Mesenchymal stem cell (in vitro differentiated cells and primary cell): ENCODE data around the gene ZNF106.

Experiments
- DNase-seq: peaks from one replicate; pipeline ENCODE4 v3.0.0-alpha.2; 2013
- H2AFZ ChIP-seq: one replicate; pipeline ENCODE4 v1.6.1; 2013; ENCODE audit warnings: low read depth, mild to moderate bottlenecking, control low read depth, inconsistent platforms, low read length, moderate library complexity
- H2AK5ac ChIP-seq: 2 replicates; pipeline ENCODE4 v1.6.1; 2013; ENCODE audit warnings: low read length, moderate library complexity, mild to moderate bottlenecking, inconsistent platforms; ENCODE audit not compliant: severe bottlenecking
- H2BK120ac ChIP-seq: one replicate; pipeline ENCODE4 v1.6.1; 2013; ENCODE audit warnings: low read depth, mild to moderate bottlenecking, inconsistent platforms, low read length, moderate library complexity
- H2BK12ac ChIP-seq, 2 experiments: one replicate each; pipeline ENCODE4 v1.6.1; 2013; ENCODE audit warnings: inconsistent platforms in 2 of 2, low read length in 2 of 2, mild to moderate bottlenecking in 2 of 2, moderate library complexity in 2 of 2, control low read depth in 1 of 2
- H2BK15ac ChIP-seq: one replicate; pipeline ENCODE4 v1.6.1; 2013; ENCODE audit warnings: mild to moderate bottlenecking, low read depth, inconsistent platforms; ENCODE audit not compliant: poor library complexity, severe bottlenecking
- H2BK5ac ChIP-seq: 2 replicates; pipeline ENCODE4 v1.6.1; 2013; ENCODE audit warnings: low read depth, mild to moderate bottlenecking, low read length, control low read depth, inconsistent platforms; ENCODE audit not compliant: poor library complexity, severe bottlenecking
- H3K14ac ChIP-seq, 2 experiments: one replicate each; pipeline ENCODE4 v1.6.1; 2013; ENCODE audit warnings: inconsistent platforms in 2 of 2, low read length in 2 of 2, control low read depth in 1 of 2, mild to moderate bottlenecking in 1 of 2, moderate library complexity in 1 of 2
- H3K18ac ChIP-seq, 2 experiments: one replicate each; pipeline ENCODE4 v1.6.1; 2013; ENCODE audit warnings: inconsistent platforms in 2 of 2, low read length in 2 of 2, control low read depth in 1 of 2, low read depth in 1 of 2, mild to moderate bottlenecking in 1 of 2
- H3K23ac ChIP-seq, 2 experiments: one replicate each; pipeline ENCODE4 v1.6.1; 2013; ENCODE audit warnings: inconsistent platforms in 2 of 2, low read length in 2 of 2, mild to moderate bottlenecking in 2 of 2, moderate library complexity in 2 of 2, control low read depth in 1 of 2
- H3K27ac ChIP-seq: 2 replicates; pipeline ENCODE4 v1.5.1; 2013; ENCODE audit warnings: mild to moderate bottlenecking, moderate library complexity, low read length, control low read depth, inconsistent platforms; ENCODE audit not compliant: poor library complexity, severe bottlenecking
- H3K27me3 ChIP-seq, 2 experiments: 2 replicates each; pipeline versions ENCODE4 v1.6.1 to v1.7.0; 2013; ENCODE audit warnings: low read length in 2 of 2, mild to moderate bottlenecking in 2 of 2, moderate library complexity in 2 of 2, control low read depth in 1 of 2, inconsistent platforms in 1 of 2; ENCODE audit not compliant: control insufficient read depth in 1 of 2, insufficient read depth in 1 of 2
- H3K36me3 ChIP-seq, 2 experiments: 2 replicates each; pipeline versions ENCODE4 v1.6.1 to v1.7.0; 2013; ENCODE audit warnings: low read length in 2 of 2, control low read depth in 1 of 2, inconsistent platforms in 1 of 2, low read depth in 1 of 2, mild to moderate bottlenecking in 1 of 2; ENCODE audit not compliant: insufficient read depth in 2 of 2, control insufficient read depth in 1 of 2
- H3K4ac ChIP-seq, 2 experiments: one replicate each; pipeline ENCODE4 v1.6.1; 2013; ENCODE audit warnings: inconsistent platforms in 2 of 2, low read length in 2 of 2, mild to moderate bottlenecking in 2 of 2, moderate library complexity in 2 of 2, control low read depth in 1 of 2, low read depth in 1 of 2
- H3K4me1 ChIP-seq: 2 replicates; pipeline ENCODE4 v1.6.1; 2013; ENCODE audit warnings: low read depth, low read length, control low read depth; ENCODE audit not compliant: control insufficient read depth, insufficient read depth
- H3K4me2 ChIP-seq: 2 replicates; pipeline ENCODE4 v1.6.1; 2013; ENCODE audit warnings: low read length, mild to moderate bottlenecking, inconsistent platforms; ENCODE audit not compliant: poor library complexity, severe bottlenecking
- H3K4me3 ChIP-seq, 2 experiments: 2 replicates each; pipeline versions ENCODE4 v1.5.1 to v1.7.0; 2013; ENCODE audit warnings: low read length in 2 of 2, mild to moderate bottlenecking in 2 of 2, control low read depth in 1 of 2, low read depth in 1 of 2; ENCODE audit not compliant: insufficient read depth in 1 of 2
- H3K79me1 ChIP-seq: replicated peaks from 2 replicates; pipeline ENCODE4 v1.6.1; 2013; ENCODE audit warnings: mild to moderate bottlenecking, control low read depth, low read length, inconsistent platforms; ENCODE audit not compliant: poor library complexity, severe bottlenecking
- H3K9ac ChIP-seq: 2 replicates; pipeline ENCODE4 v1.7.0; 2013; ENCODE audit warnings: mild to moderate bottlenecking, low read length, moderate library complexity
- H3K9me3 ChIP-seq: 2 replicates; pipeline ENCODE4 v1.7.0; 2013; ENCODE audit warnings: mild to moderate bottlenecking, low read length; ENCODE audit not compliant: control insufficient read depth
- H4K8ac ChIP-seq: one replicate; pipeline ENCODE4 v1.6.1; 2013; ENCODE audit warnings: inconsistent platforms, mild to moderate bottlenecking, low read length, moderate library complexity
- H4K91ac ChIP-seq: one replicate; pipeline ENCODE4 v1.6.1; 2013; ENCODE audit warnings: mild to moderate bottlenecking, low read length, inconsistent platforms
- WGBS: methylation state at CpG from one replicate; pipeline ENCODE4 v1.1.7; 2013; ENCODE audit warnings: mixed read lengths; 5-methylcytosine and 5-hydroxymethylcytosine counted together

The ZNF106 gene

GRCh38 chr15:42511007-42511391, 20.1 kb upstream of the ZNF106 start:
- no peak overlapping the region for H2BK12ac ChIP-seq
- no peak overlapping the region for H2BK120ac ChIP-seq
- no peak overlapping the region for H3K27ac ChIP-seq
- H2BK5ac ChIP-seq: no peak overlapping the region
- no peak overlapping the region for H2AK5ac ChIP-seq
- H2BK15ac ChIP-seq: no peak overlapping the region
- H3K18ac ChIP-seq: no peak overlapping the region
- H3K36me3 ChIP-seq: peaks cover 13 to 33% of the 10 kb centered on the region in 2 experiments
- H3K4me2 ChIP-seq: no peak overlapping the region
- H3K4me3 ChIP-seq: no peak overlapping the region
- H3K23ac ChIP-seq: no peak overlapping the region
- no peaks in the 10 kb centered on the region for H3K9me3 ChIP-seq
- no peak overlapping the region for H2AFZ ChIP-seq
- no peak overlapping the region for H3K4ac ChIP-seq
- H3K79me1 ChIP-seq: peaks cover 22% of the 10 kb centered on the region
- DNase-seq: peak; percentile 51
- peak overlapping the region; percentile 56 for H3K9ac ChIP-seq
- H3K27me3 ChIP-seq: no peaks in the 10 kb centered on the region
- H3K14ac ChIP-seq: no peak overlapping the region
- H4K91ac ChIP-seq: no peak overlapping the region
- no peak overlapping the region for H4K8ac ChIP-seq
- H3K4me1 ChIP-seq: no peaks in the 10 kb centered on the region
- 78% methylated on average over 3 of the region's 4 CpGs for WGBS

- H3K4me2 ChIP-seq: no peak overlapping the region
- H3K9ac ChIP-seq: peak overlapping the region; percentile 56
- H3K18ac ChIP-seq: no peak overlapping the region
- H3K27me3 ChIP-seq: no peaks in the 10 kb centered on the region
- no peak overlapping the region for H3K14ac ChIP-seq
- H3K4ac ChIP-seq: no peak overlapping the region
- H3K9me3 ChIP-seq: no peaks in the 10 kb centered on the region
- H3K4me1 ChIP-seq: peaks cover under 1% of the 10 kb centered on the region
- H4K8ac ChIP-seq: no peak overlapping the region
- no peak overlapping the region for H2BK5ac ChIP-seq
- H2BK12ac ChIP-seq: no peak overlapping the region
- peak overlapping the region; percentile 13 for H3K27ac ChIP-seq
- H3K23ac ChIP-seq: no peak overlapping the region
- no peak overlapping the region for H2BK15ac ChIP-seq
- H2BK120ac ChIP-seq: no peak overlapping the region
- H4K91ac ChIP-seq: no peak overlapping the region
- WGBS: no CpG with 5 or more reads among the region's 4 CpGs
- H3K79me1 ChIP-seq: peaks cover 22% of the 10 kb centered on the region
- no peak overlapping the region for H2AFZ ChIP-seq
- H3K36me3 ChIP-seq: peaks cover 13 to 27% of the 10 kb centered on the region in 2 experiments
- no peak overlapping the region for H2AK5ac ChIP-seq
- DNase-seq: no peak
- H3K4me3 ChIP-seq: no peak overlapping the region
Observed at GRCh38 chr15:42510258-42511006, 19.5 kb upstream of the ZNF106 start.

- H2BK12ac ChIP-seq: no peak overlapping the region
- no peak overlapping the region for H3K4ac ChIP-seq
- no peak overlapping the region for H3K4me2 ChIP-seq
- peak; percentile 77 for DNase-seq
- H3K27ac ChIP-seq: no peak overlapping the region
- peaks cover 18% of the 10 kb centered on the region for H3K79me1 ChIP-seq
- no peaks in the 10 kb centered on the region for H3K9me3 ChIP-seq
- no peak overlapping the region for H4K8ac ChIP-seq
- H3K4me1 ChIP-seq: peaks cover 4% of the 10 kb centered on the region
- no peak overlapping the region for H2AFZ ChIP-seq
- H3K14ac ChIP-seq: no peak overlapping the region
- H3K18ac ChIP-seq: no peak overlapping the region
- 79% methylated on average over 8 of the region's 9 CpGs for WGBS
- peak overlapping the region; percentile 7 for H3K9ac ChIP-seq
- no peak overlapping the region for H2BK5ac ChIP-seq
- no peak overlapping the region for H3K4me3 ChIP-seq
- H3K36me3 ChIP-seq: peaks cover 7 to 11% of the 10 kb centered on the region in 2 experiments
- H2BK120ac ChIP-seq: no peak overlapping the region
- H3K23ac ChIP-seq: no peak overlapping the region
- no peak overlapping the region for H2BK15ac ChIP-seq
- no peaks in the 10 kb centered on the region for H3K27me3 ChIP-seq
- H2AK5ac ChIP-seq: no peak overlapping the region
- no peak overlapping the region for H4K91ac ChIP-seq
Observed at GRCh38 chr15:42508263-42508690, 17.3 kb upstream of the ZNF106 start.

GRCh38 chr15:42507514-42507913, 16.6 kb upstream of the ZNF106 start:
- whole genome bisulfite sequencing: 88% methylated on average over 2 of the region's 4 CpGs
- Histone ChIP-seq H3K27me3 (no peaks in the 10 kb centered on the region), H2BK12ac (no peak overlapping the region), H3K9ac (no peak overlapping the region), H2AFZ (no peak overlapping the region), H3K4ac (no peak overlapping the region), H4K8ac (no peak overlapping the region), H3K36me3 (peaks cover 7% of the 10 kb centered on the region in 2 experiments), H3K27ac (no peak overlapping the region), H3K18ac (no peak overlapping the region), H3K14ac (no peak overlapping the region), H3K9me3 (no peaks in the 10 kb centered on the region), H3K79me1 (peaks cover 18% of the 10 kb centered on the region), H3K4me1 (peaks cover 4% of the 10 kb centered on the region), H2BK15ac (no peak overlapping the region), H2BK120ac (no peak overlapping the region), H3K4me3 (no peak overlapping the region), H2BK5ac (no peak overlapping the region), H2AK5ac (no peak overlapping the region), H3K4me2 (no peak overlapping the region), H4K91ac (no peak overlapping the region), H3K23ac (no peak overlapping the region)
- DNase-seq: no peak
